ENCODE measurements around the gene ATXN7L1.
A peak's percentile ranks its signal among the peaks of the same experiment; 100 is the strongest.

ATXN7L1 gene

DNA sequence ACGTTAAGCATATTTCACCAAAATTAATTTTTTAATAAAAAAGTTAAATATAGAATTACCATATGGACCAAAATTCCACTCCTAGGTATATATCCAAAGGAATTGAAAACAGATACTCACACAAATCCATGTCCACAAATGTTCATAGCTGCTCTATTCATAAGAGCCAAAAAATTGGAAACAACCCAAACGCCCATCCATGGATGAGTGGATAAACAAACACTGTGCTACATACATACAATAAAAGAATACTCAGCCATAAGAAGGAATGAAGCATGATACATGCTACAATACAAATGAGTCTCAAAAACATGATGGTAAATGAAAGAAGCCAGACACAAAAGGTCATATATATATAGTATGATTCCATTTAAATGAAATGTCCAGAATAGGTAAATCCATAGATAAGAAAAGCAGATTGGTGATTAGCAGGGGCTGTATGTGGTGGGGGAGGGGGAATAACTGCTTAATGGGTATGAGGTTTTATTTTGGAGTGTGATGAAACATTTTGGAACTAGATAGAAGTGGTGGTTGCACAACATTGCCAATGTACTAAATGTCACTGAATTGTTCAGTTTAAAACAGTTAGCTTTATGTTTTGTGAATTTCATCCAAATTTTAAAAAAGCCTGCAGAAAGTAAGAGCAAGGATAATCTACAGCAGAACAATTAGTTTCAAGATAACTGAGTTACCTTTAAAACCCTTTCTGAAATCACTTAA is 193.9 kb downstream of the ATXN7L1 start:
- Histone ChIP-seq H3K9me3 (no peaks in the 10 kb centered on the region), H3K27ac (no peak overlapping the region), H3K27me3 (no peaks in the 10 kb centered on the region), H3K36me3 (no peaks in the 10 kb centered on the region), H3K4me1 (ENCODE audit: control insufficient read depth in 1 of 2, insufficient read depth in 1 of 2, low read depth in 1 of 2, low read length in 1 of 2) (peaks cover 19 to 21% of the 10 kb centered on the region in 2 experiments), H3K4me3 (ENCODE audit: low read depth in 1 of 2, low read length in 1 of 2) (no peak overlapping the region)
- TF ChIP-seq, protein P1, sequence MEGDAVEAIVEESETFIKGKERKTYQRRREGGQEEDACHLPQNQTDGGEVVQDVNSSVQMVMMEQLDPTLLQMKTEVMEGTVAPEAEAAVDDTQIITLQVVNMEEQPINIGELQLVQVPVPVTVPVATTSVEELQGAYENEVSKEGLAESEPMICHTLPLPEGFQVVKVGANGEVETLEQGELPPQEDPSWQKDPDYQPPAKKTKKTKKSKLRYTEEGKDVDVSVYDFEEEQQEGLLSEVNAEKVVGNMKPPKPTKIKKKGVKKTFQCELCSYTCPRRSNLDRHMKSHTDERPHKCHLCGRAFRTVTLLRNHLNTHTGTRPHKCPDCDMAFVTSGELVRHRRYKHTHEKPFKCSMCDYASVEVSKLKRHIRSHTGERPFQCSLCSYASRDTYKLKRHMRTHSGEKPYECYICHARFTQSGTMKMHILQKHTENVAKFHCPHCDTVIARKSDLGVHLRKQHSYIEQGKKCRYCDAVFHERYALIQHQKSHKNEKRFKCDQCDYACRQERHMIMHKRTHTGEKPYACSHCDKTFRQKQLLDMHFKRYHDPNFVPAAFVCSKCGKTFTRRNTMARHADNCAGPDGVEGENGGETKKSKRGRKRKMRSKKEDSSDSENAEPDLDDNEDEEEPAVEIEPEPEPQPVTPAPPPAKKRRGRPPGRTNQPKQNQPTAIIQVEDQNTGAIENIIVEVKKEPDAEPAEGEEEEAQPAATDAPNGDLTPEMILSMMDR (IDR thresholded peaks at IDR 0.05) = no peak

DNA sequence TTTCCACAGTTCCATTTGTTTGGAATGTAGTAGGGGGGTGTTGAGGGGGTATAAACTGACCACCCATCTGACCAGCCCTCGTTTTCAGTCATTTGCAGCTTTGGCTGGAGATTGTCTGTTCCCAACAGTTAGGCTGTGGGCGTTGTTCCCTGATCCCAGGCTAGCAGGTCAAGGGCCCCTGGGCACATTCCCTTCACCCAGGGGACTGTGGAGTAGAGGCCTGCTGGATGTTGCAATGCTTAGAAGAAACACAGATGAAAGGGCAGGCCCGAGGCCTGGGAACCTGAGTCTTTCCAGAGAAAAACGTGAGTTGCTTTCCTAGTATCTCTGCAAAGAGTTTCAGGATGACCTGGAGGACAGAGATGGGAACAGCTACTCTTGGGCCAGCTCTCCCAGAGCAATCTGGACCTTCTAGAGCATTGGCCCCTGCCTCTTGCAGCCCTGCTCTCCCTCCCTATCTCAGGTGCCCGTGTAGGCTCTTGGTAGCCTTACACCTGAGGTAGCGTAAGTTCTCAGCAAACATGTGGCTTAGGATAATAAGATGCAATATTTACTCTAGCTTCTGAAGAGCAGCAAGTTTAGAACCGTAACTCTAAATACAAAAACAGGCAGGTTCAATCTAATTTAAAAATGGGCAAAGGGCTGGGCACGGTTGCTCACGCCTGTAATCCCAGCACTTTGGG is 195.8 kb downstream of the ATXN7L1 start:
- TF ChIP-seq, protein P1 (IDR thresholded peaks at IDR 0.05) = no peak
- H3K27me3 ChIP-seq = no peaks in the 10 kb centered on the region
- H3K4me3 ChIP-seq (ENCODE audit: low read depth in 1 of 2, low read length in 1 of 2) = no peak overlapping the region
- no peaks in the 10 kb centered on the region for H3K9me3 ChIP-seq
- no peaks in the 10 kb centered on the region for H3K36me3 ChIP-seq
- H3K4me1 ChIP-seq (ENCODE audit: control insufficient read depth in 1 of 2, insufficient read depth in 1 of 2, low read depth in 1 of 2, low read length in 1 of 2) = peaks cover 38 to 39% of the 10 kb centered on the region in 2 experiments
- H3K27ac ChIP-seq = no peak overlapping the region

DNA sequence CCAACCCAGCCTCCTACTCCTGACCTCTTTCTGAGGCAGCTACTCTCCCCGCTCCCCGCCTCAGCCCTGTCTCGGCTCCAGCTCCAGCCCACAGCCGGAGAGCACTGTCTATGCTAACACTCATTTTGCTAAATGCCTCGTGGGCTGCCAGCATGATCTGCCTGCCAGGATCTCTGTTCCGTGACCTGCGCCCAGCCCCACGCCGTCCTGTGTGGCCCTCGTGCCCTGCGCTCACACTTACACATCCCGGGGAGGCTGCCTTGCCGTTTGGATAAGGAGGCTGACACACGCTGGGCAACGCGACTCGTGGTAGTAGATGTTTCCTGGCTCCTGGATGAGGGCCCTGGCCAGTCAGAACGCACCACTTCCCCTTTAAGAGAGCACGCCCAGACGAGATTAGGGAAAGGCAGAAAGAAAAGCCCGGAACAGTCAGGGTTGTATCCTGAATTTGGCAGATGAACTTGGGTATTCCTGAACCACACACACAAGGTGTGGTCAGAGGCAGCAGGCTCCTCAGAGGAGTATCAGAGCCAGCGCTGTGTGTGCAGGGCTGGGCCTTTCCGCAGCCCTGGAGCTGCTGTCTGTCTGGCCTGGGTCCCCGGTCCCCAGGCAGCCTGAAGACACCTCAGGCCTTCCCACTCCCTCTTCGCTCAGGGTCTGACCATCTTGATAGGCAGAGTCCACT is 197.4 kb downstream of the ATXN7L1 start:
- H3K9me3 ChIP-seq = no peaks in the 10 kb centered on the region
- peaks cover 53 to 55% of the 10 kb centered on the region in 2 experiments for H3K4me1 ChIP-seq (ENCODE audit: control insufficient read depth in 1 of 2, insufficient read depth in 1 of 2, low read depth in 1 of 2, low read length in 1 of 2)
- no peaks in the 10 kb centered on the region for H3K27me3 ChIP-seq
- peak overlapping the region; percentile 82 for H3K27ac ChIP-seq
- H3K36me3 ChIP-seq = no peaks in the 10 kb centered on the region
- peak overlapping the region; percentile 65 to 74 for H3K4me3 ChIP-seq (ENCODE audit: low read depth in 1 of 2, low read length in 1 of 2)
- TF ChIP-seq, protein P1 (IDR thresholded peaks at IDR 0.05) = no peak

DNA sequence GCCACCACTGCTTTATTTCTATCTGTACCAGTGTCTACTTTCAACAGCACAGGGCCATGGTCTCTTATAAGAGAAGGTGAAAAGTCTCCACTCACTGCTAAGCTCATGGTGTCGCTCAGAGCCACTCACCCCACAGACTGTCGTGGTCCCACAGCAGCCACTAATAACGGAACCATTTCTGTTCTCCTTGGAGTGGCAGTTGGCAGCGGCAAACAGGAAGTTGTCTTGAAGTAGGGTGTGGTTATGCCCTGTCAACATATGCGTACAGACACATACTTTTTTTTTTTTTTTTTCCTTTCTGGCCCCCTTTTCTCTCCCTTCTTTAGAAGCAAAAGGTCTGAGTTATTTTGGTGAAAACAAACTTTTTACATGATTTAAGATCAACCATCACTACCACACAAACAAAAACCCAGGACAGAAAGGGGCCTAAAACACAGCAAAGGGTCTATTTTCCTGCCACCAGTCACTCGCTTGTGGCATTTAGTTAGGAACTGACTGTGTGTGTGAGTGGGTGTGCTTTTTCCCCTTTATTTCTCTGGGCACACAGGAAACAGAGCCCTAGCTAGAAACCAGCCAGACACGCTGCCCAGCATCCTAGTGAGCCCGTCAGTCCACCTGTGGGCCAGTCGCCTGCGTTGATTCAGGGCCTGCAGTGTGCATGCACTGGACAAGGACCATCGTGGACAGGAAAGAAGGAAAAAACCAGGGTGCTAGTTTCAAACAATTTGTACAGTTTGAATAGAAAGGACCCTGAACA is 198.4 kb downstream of the ATXN7L1 start:
- Histone ChIP-seq H3K4me1 (ENCODE audit: control insufficient read depth in 1 of 2, insufficient read depth in 1 of 2, low read depth in 1 of 2, low read length in 1 of 2) (peaks cover 63 to 64% of the 10 kb centered on the region in 2 experiments), H3K27ac (peak overlapping the region; percentile 82), H3K36me3 (no peaks in the 10 kb centered on the region), H3K9me3 (no peaks in the 10 kb centered on the region), H3K4me3 (ENCODE audit: low read depth in 1 of 2, low read length in 1 of 2) (peak overlapping the region; percentile 65 to 74), H3K27me3 (no peaks in the 10 kb centered on the region)
- TF ChIP-seq, protein P1 (IDR thresholded peaks at IDR 0.05) = no peak

DNA sequence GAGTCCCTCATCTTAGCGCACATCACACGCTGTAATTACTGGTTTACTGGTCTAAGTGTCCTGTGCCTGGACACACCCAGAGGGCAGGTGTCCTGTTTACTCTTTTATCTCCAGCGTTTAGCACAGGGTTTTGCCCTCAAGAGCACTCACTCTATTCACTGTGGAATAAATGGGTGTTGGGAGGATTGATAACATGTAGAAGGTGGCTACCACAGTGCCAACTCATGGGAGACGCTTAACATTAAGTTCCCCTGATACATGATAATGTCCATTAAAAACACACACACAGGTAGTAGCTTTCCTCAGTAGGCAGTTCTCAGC is 199.0 kb downstream of the ATXN7L1 start:
- H3K4me1 ChIP-seq (ENCODE audit: control insufficient read depth in 1 of 2, insufficient read depth in 1 of 2, low read depth in 1 of 2, low read length in 1 of 2) = peaks cover 69 to 70% of the 10 kb centered on the region in 2 experiments

More for the DNA sequence above, 199.0 kb downstream of the ATXN7L1 start:
- Histone ChIP-seq H3K27ac (peak overlapping the region; percentile 82), H3K36me3 (no peaks in the 10 kb centered on the region), H3K4me3 (ENCODE audit: low read depth in 1 of 2, low read length in 1 of 2) (peak overlapping the region; percentile 65 to 74), H3K27me3 (no peaks in the 10 kb centered on the region), H3K9me3 (no peaks in the 10 kb centered on the region)
- TF ChIP-seq, protein P1 (IDR thresholded peaks at IDR 0.05) = no peak
